GM13976 (cell line): ENCODE results near the gene POC1B.

Experiments
- DNase-seq: peaks from one replicate; pipeline ENCODE4 v3.0.0; 2012; ENCODE audit warnings: low spot score
- in situ Hi-C: fragments of 300-500 bp; cut with MboI; formaldehyde crosslinking; loops from one replicate; pipeline ENCODE4 v1.12.0; 2022; ENCODE audit warnings: low sequenced_read_pairs, mixed read lengths, inconsistent platforms; ENCODE audit not compliant: unreplicated experiment
- TF ChIP-seq, protein P1 (sequence below): IDR thresholded peaks from 2 replicates; pipeline ENCODE4 v1.5.1; 2012; ENCODE audit warnings: borderline replicate concordance, mild to moderate bottlenecking; ENCODE audit not compliant: insufficient read depth; ENCODE audit errors: extremely low read depth, missing control alignments, control extremely low read depth

POC1B gene

DNA sequence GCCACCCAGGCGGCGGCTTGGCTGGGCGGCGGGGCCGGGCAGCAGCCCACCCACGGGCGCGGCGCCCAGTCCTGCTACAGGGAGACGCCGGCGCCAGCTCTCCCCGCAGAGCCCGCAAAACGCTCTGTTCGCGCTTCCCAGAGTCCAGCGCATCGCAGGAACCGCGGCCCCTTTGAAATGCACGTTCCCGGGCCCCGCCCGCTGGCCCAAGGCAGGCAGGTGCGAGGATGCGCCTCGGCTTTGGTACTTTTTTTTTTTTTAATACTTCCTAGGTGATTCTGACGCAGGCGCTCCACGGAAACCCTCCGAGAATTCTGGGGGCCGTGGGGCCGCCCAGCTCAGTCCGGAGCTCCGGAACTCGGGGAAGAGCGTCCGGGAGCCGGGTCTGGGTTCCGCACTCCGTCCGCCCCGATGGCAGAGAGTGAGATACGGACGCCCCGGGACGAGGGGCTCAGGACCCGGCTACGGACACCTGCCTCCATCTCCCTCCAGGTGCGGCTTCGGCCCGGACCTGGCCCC lies 483 bp downstream of the POC1B start:
- TF ChIP-seq, protein P1, sequence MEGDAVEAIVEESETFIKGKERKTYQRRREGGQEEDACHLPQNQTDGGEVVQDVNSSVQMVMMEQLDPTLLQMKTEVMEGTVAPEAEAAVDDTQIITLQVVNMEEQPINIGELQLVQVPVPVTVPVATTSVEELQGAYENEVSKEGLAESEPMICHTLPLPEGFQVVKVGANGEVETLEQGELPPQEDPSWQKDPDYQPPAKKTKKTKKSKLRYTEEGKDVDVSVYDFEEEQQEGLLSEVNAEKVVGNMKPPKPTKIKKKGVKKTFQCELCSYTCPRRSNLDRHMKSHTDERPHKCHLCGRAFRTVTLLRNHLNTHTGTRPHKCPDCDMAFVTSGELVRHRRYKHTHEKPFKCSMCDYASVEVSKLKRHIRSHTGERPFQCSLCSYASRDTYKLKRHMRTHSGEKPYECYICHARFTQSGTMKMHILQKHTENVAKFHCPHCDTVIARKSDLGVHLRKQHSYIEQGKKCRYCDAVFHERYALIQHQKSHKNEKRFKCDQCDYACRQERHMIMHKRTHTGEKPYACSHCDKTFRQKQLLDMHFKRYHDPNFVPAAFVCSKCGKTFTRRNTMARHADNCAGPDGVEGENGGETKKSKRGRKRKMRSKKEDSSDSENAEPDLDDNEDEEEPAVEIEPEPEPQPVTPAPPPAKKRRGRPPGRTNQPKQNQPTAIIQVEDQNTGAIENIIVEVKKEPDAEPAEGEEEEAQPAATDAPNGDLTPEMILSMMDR, result no peak
- DNase-seq, result peak; percentile 70
- in situ Hi-C loops, result loop anchor here (5.0 to 25.0 kb wide), 4 partner anchors 53 to 1387 kb away; no protein-coding TSS in a partner anchor

DNA sequence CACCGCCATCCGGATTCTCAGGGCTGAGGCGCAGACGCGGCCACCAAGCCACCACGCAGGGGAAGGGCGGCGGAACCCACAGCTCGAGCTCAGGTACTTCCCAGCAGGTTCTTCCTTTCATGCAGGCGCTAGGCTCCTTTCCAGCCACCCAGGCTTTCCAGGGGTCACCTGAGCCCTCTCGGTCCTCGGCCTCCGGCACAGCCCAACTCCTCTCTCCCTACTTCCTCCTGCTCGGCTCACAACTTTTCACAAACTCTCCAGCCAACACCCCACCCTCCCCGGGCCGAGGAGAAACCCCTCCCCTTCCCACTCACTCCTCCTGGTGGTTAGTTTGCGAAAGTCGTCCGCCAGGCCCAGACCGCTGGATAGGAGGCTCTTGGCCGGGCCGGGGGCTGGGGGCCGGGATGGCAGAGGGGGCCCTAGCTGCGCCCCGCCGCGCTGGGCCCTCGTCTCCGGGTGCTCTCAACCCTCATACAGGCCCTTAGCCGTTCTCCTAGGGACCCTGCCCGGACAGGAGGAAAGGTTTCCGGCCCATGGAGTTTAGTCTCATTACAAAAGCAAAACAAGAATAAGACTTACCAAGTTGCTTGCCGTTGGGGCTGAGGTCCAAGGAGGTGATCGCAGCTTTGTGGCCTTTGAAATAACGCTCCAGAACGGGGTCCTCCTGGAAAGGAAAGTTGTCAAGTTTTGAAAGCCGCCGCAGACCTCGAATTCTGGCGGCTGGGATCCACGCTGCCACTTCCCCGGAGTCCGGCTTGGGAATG lies 1.1 kb downstream of the POC1B start, which contains the start of gene GALNT4:
Gene GALNT4, minus strand, starts transcription at position 256 of the 764 bp plus-strand sequence. Its CDS starts 247 bp downstream, at position 9.
- in situ Hi-C loops, result loop anchor here (5.0 to 25.0 kb wide), 4 partner anchors 52 to 1388 kb away; no protein-coding TSS in a partner anchor
- TF ChIP-seq, protein P1, result peak; percentile 65
- DNase-seq, result peak; percentile 89

DNA sequence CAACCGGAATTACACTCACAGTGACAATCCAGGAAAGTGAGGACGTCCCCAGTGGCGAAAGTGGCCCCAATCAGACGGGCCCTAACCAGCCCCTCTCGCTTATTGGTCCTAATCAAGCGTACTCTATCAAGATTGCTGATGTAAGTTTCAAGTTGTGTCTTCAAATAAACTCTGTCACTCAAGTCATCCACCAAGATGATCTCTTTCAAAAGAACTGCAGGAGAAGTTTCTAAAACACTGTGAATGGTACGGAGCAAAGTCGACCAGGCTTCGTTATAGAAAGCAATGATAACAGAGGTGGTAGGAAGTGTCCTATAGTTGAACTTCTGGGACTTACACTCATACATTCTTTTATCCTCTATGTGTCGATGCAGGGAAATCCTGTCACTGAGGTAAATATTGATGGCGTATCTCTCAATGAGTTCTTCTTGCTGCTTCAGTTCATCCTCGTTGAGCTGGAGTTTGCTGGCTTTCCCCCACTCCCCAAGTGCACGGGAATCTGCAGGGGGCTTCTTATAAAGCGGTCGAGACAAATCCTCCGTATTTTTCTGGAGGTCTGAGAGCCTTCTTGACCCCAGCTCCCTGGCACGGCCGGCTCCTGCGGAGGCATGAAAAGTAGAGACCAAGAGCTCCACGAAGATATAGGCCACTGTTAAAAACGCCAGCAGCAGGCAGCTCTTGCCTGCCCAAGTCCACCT lies 1.9 kb downstream of the POC1B start:
- TF ChIP-seq, protein P1, result no peak
- in situ Hi-C loops, result loop anchor here (10.0 kb wide), 1 partner anchor 509 kb away; no protein-coding TSS in a partner anchor

DNA sequence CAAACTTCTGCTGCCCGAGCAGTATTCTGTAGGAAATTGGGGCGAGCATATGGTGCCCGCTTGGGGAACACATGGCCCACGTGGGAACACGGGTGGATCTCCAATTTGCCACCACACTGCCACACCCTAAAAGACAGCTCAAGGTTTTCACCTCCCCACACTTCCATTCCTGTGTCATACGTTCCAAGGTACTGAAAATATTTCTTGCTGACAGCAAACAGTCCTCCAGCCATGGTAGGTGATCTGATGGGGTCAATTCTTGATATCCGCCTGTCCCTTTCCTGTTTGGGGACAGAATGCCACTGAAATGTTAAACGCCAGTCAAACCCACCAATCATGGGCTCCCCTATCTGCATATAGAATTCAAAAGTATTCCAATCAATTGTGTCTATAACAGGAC lies 2.5 kb downstream of the POC1B start:
- DNase-seq, result no peak
- in situ Hi-C loops, result loop anchor here (10.0 kb wide), 1 partner anchor 509 kb away; no protein-coding TSS in a partner anchor
- TF ChIP-seq, protein P1, result no peak

More for the DNA sequence above, 1.9 kb downstream of the POC1B start:
- no peak for DNase-seq

DNA sequence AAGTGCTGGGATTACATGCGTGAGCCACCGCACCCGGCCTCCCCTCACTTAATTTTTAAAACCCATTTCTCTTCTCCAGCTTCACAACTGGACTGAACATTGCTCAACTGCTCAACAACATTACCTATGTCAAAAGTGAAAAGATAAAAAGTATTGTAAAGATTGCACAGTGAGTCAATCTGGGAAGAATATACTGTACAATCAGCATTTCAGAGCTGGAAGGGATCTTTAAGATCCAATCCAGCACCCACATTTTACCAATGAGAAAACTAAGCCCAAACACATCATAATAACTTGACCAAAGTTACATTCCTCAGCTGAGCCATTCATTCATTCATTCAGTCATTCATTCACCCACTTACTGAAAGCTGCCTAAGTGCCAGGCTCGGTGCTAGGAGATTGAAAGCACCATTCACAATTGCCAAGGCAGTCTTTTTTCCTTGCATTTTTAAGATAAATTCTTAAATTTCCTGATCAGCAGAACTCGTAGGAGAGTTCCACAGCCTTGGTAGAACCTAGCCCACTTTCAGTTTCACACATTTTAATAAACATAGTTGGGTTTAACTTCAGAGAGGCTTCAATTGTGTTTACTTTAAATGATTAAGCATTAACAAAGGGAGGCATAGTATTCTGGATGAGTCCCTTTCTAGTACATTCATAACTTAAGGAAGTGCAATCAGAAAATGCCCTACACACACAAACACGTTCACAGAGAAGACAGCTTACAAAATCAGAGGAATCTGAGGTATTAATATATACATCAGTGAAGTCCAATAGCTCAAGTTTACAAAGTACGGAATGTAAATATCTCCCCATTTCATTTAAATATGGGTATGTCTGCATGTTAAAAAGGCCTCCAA lies 4.3 kb downstream of the POC1B start:
- DNase-seq, result no peak
- in situ Hi-C loops, result loop anchor here (10.0 kb wide), 1 partner anchor 507 kb away; no protein-coding TSS in a partner anchor
- TF ChIP-seq, protein P1, result no peak
